Activated B cell treated with CpG ODN at 0.5 μM for 24 hours (primary cell): Measurements from ENCODE around the gene FHOD3. TPM values are rescaled to one million over a fixed set of nuclear protein-coding genes. Genes with fewer than 3 reads are reported as not detected.

Experiments
- ATAC-seq: fragments of 200-7000 bp; cut with Tn5 transposase; one replicate; pipeline ENCODE4 v1.10.0; 2021; ENCODE audit warnings: low read depth, mild to moderate bottlenecking, moderate library complexity
- CTCF ChIA-PET: fragments of 350-600 bp; sonication (Branson Sonifier 250); formaldehyde crosslinking; loops from one replicate; lab custom pipeline; 2021; ENCODE audit warnings: antibody characterized with exemption; lab: Charles Lee
- POLR2A ChIA-PET: fragments of 350-600 bp; sonication (Branson Sonifier 250); formaldehyde crosslinking; loops from one replicate; lab custom pipeline; 2021; ENCODE audit warnings: antibody characterized with exemption; lab: Charles Lee
- DNase-seq: peaks from one replicate; pipeline ENCODE4 v3.0.0; 2022
- H3K27ac Mint-ChIP-seq: one replicate; pipeline ENCODE4 v1.8.0; 2020; ENCODE audit warnings: mixed read lengths
- H3K27me3 Mint-ChIP-seq: one replicate; pipeline ENCODE4 v1.8.0; 2021; ENCODE audit warnings: mixed read lengths
- H3K36me3 Mint-ChIP-seq: one replicate; pipeline ENCODE4 v1.8.0; 2021; ENCODE audit warnings: low read depth, mixed read lengths
- H3K4me1 Mint-ChIP-seq: one replicate; pipeline ENCODE4 v1.8.0; 2021; ENCODE audit warnings: mixed read lengths
- H3K4me3 Mint-ChIP-seq: one replicate; pipeline ENCODE4 v1.8.0; 2020; ENCODE audit warnings: mild to moderate bottlenecking, mixed read lengths
- H3K9me3 Mint-ChIP-seq: one replicate; pipeline ENCODE4 v1.8.0; 2020; ENCODE audit warnings: mixed read lengths
- CTCF ChIP-seq: fragments of 200-600 bp; IDR thresholded peaks from one replicate; pipeline ENCODE4 v1.8.0; 2022; ENCODE audit warnings: antibody characterized with exemption, mild to moderate bottlenecking
- intact Hi-C: fragments of 100-400 bp; cut with micrococcal nuclease; formaldehyde crosslinking; loops from one replicate; pipeline ENCODE4 v1.15.1; 2024
- total RNA-seq: library from RNA; stranded (reverse); gene quantifications from 2 replicates; pipeline ENCODE4 v1.2.3, GENCODE V29; 2022

Gene FHOD3
- total RNA-seq, 1 donor from 2014 or later, result not detected

GRCh38 chr18:36262971-36263370 is 34.5 kb upstream of the FHOD3 start:
- ChIA-PET POLR2A (no interaction called here), CTCF (interaction anchor here (0.6 kb wide), 1 partner anchor 831 kb away, joined by 3 read pairs; no protein-coding TSS in a partner anchor)
- intact Hi-C loops, result no loop called here
- no peaks in the 10 kb centered on the region for H3K36me3 Mint-ChIP-seq
- no peaks in the 10 kb centered on the region for H3K9me3 Mint-ChIP-seq
- no peak overlapping the region for H3K27ac Mint-ChIP-seq
- H3K27me3 Mint-ChIP-seq, result peaks cover 5% of the 10 kb centered on the region
- no peak overlapping the region for H3K4me3 Mint-ChIP-seq
- TF ChIP-seq CTCF, result no peak
- DNase-seq (no peak), ATAC-seq (no peak)
- no peaks in the 10 kb centered on the region for H3K4me1 Mint-ChIP-seq

DNA sequence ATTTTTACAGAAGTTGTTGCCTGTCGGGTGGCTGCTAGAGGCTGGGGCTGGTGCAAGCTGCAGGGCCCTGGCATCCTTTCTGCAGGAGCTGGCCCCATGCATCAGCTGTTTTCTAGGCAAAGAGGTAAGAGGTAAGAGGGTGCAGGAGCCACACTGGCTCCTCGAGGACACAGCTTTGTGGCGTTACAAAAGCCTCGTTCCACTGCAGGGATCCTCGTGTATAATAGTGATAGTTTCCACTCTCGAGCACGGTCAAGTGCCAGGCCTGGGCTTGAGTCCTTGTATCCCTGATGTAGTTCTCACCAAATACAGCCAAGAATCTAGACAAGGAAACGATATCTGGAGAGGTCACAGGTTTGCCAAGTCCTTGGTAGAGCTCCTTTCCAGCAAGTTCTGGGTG is 33.2 kb upstream of the FHOD3 start:
- no peak overlapping the region for H3K4me3 Mint-ChIP-seq
- H3K4me1 Mint-ChIP-seq, result no peaks in the 10 kb centered on the region
- ATAC-seq, result no peak
- TF ChIP-seq CTCF, result no peak
- no peak for DNase-seq
- POLR2A ChIA-PET, result no interaction called here
- no peaks in the 10 kb centered on the region for H3K9me3 Mint-ChIP-seq
- H3K36me3 Mint-ChIP-seq, result no peaks in the 10 kb centered on the region
- CTCF ChIA-PET, result interaction anchor here (0.7 kb wide), 1 partner anchor 488 kb away, joined by 3 read pairs; no protein-coding TSS in a partner anchor
- intact Hi-C loops, result no loop called here
- H3K27me3 Mint-ChIP-seq, result peaks cover 9% of the 10 kb centered on the region
- H3K27ac Mint-ChIP-seq, result no peak overlapping the region

DNA sequence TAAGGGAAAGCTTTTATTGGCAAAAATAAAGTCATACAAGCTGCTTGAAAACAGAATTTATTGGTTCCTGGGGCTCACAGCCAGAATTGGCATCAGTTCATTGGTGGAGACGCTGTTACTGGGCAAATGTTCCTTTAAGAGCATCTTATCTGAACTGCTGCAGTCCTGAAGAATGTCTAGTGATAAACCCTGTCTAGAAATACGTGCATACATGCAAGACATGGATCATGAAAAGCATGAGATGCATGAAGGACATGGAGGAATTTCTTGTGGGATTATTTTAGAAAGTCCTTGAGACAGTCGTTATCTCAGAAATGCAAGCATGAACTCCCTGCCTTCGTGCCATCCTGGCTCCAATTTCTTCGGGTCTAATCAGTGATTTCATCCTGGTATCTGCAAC is 32.5 kb upstream of the FHOD3 start:
- ChIA-PET CTCF (interaction anchor here (0.9 kb wide), 1 partner anchor 19 kb away, joined by 3 read pairs; no protein-coding TSS in a partner anchor), POLR2A (no interaction called here)
- no peak overlapping the region for H3K4me3 Mint-ChIP-seq
- intact Hi-C loops, result no loop called here
- peaks cover 11% of the 10 kb centered on the region for H3K27me3 Mint-ChIP-seq
- no peak for DNase-seq
- H3K4me1 Mint-ChIP-seq, result no peaks in the 10 kb centered on the region
- H3K27ac Mint-ChIP-seq, result no peak overlapping the region
- no peak for ATAC-seq
- no peaks in the 10 kb centered on the region for H3K36me3 Mint-ChIP-seq
- H3K9me3 Mint-ChIP-seq, result no peaks in the 10 kb centered on the region
- no peak for TF ChIP-seq CTCF

DNA sequence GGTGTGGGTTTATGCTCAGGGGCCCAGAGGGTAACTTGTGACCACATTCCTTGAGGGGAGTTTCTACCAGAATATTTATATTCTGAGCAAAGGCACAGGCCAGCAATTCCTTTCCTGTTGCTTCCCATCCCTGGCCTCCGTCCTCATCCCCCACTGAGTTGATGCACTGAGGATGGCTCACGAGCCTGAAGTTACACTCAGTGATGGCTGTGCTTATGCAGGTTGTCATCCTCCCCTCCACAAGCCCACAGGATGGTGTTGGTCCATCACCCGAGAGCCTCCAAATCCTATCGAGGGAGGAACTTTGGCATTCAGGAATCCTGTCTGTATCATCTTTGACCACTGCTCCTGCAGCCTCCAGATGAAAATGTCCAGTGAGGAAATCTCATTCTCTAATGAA is 28.4 kb upstream of the FHOD3 start:
- intact Hi-C loops, result no loop called here
- ChIA-PET POLR2A (no interaction called here), CTCF (no interaction called here)
- Mint-ChIP-seq H3K27ac (no peak overlapping the region), H3K27me3 (peaks cover 25% of the 10 kb centered on the region), H3K4me3 (no peak overlapping the region), H3K9me3 (no peaks in the 10 kb centered on the region), H3K4me1 (no peaks in the 10 kb centered on the region), H3K36me3 (no peaks in the 10 kb centered on the region)
- DNase-seq, result no peak
- ATAC-seq, result no peak
- TF ChIP-seq CTCF, result no peak

DNA sequence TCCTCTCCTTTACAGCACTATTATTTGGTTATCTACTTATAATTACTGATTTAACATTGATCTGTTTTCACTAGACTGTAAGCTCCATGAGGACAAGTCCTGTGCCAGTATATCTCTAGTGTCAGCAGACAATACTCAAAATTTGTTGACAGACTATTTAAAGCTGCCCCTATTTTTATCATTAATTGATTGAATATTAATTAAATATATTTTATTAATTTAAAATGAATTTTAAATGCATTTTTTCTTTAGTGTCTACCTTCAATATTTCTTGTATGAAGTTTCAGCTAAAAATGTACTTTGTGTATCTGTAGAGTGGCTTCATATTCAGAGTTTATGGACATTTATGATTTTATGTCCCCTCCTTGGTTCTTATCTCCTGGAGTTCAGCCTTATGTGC is 26.4 kb upstream of the FHOD3 start:
- H3K9me3 Mint-ChIP-seq, result no peaks in the 10 kb centered on the region
- no peak overlapping the region for H3K4me3 Mint-ChIP-seq
- intact Hi-C loops, result no loop called here
- no peaks in the 10 kb centered on the region for H3K36me3 Mint-ChIP-seq
- ChIA-PET POLR2A (no interaction called here), CTCF (no interaction called here)
- DNase-seq (no peak), ATAC-seq (no peak)
- no peak for TF ChIP-seq CTCF
- no peaks in the 10 kb centered on the region for H3K4me1 Mint-ChIP-seq
- peaks cover 30% of the 10 kb centered on the region for H3K27me3 Mint-ChIP-seq
- no peak overlapping the region for H3K27ac Mint-ChIP-seq
